Coronary artery (tissue), 2 donors: ENCODE measurements around the gene TUBGCP6.

Experiments used
- DNase-seq: peaks from one replicate; pipeline ENCODE4 v3.0.0-alpha.2; 2017; ENCODE audit warnings: low spot score
- H3K27ac ChIP-seq, 2 donors: fragments of 200-600 bp; sonication (generic); one replicate each; pipeline ENCODE4 v1.5.1; 2016 to 2019
- H3K4me3 ChIP-seq: fragments of 200-600 bp; sonication (generic); 2 replicates; pipeline ENCODE4 v1.5.1; 2016; ENCODE audit warnings: mild to moderate bottlenecking, moderate library complexity
- TF ChIP-seq, protein P1 (sequence below): fragments of 200-600 bp; sonication (generic); IDR thresholded peaks from one replicate; pipeline ENCODE4 v1.5.1; 2019; ENCODE audit warnings: antibody characterized with exemption

Gene TUBGCP6

GRCh38 chr22:50227579-50228215 lies 17.1 kb downstream of the TUBGCP6 start:
- Histone ChIP-seq H3K27ac (no peak overlapping the region), H3K4me3 (no peak overlapping the region)
- no peak for DNase-seq
- TF ChIP-seq, protein P1, sequence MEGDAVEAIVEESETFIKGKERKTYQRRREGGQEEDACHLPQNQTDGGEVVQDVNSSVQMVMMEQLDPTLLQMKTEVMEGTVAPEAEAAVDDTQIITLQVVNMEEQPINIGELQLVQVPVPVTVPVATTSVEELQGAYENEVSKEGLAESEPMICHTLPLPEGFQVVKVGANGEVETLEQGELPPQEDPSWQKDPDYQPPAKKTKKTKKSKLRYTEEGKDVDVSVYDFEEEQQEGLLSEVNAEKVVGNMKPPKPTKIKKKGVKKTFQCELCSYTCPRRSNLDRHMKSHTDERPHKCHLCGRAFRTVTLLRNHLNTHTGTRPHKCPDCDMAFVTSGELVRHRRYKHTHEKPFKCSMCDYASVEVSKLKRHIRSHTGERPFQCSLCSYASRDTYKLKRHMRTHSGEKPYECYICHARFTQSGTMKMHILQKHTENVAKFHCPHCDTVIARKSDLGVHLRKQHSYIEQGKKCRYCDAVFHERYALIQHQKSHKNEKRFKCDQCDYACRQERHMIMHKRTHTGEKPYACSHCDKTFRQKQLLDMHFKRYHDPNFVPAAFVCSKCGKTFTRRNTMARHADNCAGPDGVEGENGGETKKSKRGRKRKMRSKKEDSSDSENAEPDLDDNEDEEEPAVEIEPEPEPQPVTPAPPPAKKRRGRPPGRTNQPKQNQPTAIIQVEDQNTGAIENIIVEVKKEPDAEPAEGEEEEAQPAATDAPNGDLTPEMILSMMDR = no peak

DNA sequence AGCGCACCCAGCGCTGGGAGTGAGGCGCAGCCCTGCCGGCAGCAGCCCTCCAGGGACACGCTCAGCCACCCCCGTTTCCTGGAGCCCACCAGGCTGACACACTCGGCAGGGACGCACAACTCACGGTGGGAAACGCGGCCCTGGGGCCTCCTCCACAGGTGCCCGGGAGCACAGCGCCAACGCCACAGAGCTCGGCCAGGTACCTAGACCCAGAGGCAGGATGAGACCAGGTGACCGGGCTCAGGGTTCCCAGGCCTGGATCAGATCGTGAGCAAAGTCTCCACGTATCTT lies 18.0 kb downstream of the TUBGCP6 start:
- Histone ChIP-seq H3K4me3 (no peak overlapping the region), H3K27ac (no peak overlapping the region)
- TF ChIP-seq, protein P1 = no peak
- DNase-seq = no peak

- TF ChIP-seq, protein P1 = no peak
- Histone ChIP-seq H3K4me3 (no peak overlapping the region), H3K27ac (no peak overlapping the region)
- no peak for DNase-seq
Measured at GRCh38 chr22:50226063-50226874, 18.6 kb downstream of the TUBGCP6 start.

- Histone ChIP-seq H3K4me3 (no peak overlapping the region), H3K27ac (no peak overlapping the region)
- TF ChIP-seq, protein P1 = no peak
- DNase-seq = no peak
Measured at GRCh38 chr22:50225200-50225969, 19.4 kb downstream of the TUBGCP6 start.

DNA sequence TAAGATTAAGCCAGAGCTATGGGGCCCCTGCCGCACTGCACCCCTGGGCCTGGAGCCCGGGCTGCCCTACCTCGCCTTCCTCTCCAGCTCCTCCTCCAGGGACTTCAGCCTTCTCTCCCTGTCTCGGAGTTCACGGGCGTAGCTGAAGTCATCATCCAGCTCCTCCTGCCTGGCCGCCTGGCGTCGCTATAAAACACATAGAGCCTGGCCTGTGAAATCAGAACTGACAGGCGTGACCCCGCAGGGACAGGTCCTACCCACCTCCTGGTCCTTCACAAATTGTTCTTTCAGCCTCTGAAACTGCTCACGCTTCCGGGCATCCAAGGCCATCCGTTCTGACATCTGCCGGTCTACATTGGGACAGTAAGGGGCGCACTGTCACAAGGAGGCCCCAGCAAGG lies 20.8 kb downstream of the TUBGCP6 start:
- TF ChIP-seq, protein P1 = no peak
- Histone ChIP-seq H3K4me3 (no peak overlapping the region), H3K27ac (no peak overlapping the region)
- no peak for DNase-seq

DNA sequence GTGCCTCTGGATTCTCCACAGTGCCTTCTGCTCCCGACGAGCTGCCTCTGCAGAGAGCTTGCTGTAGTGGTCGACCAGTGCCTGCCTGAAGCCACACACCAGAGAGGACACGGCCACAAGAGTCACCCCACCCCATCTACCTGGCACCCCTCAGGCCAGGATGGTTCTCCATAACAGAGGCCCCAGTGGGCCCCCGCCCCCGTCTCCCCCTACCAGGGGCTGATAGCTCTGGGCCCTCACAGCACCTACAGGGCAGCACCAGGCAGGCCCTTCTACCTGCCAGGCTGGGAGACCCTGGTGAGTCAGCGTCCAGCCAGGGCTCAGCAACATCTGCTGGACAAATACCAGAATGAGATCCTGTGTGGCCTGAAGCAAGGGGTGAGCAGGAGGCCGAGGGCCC lies 22.3 kb downstream of the TUBGCP6 start:
- TF ChIP-seq, protein P1 = no peak
- no peak for DNase-seq

More for the DNA sequence above, 22.3 kb downstream of the TUBGCP6 start:
- Histone ChIP-seq H3K27ac (no peak overlapping the region), H3K4me3 (no peak overlapping the region)
